ENCODE measurements around the gene TRMT2A.

- TF ChIP-seq POU6F1 (CRISPR knock-in tag; IDR thresholded peaks at IDR 0.05; ENCODE audit: borderline replicate concordance, low read depth) (no peak), ZNF70 (CRISPR knock-in tag; IDR thresholded peaks at IDR 0.05) (no peak), ARNTL (CRISPR knock-in tag; IDR thresholded peaks at IDR 0.05; ENCODE audit: borderline replicate concordance, low read depth) (no peak), PATZ1 (CRISPR knock-in tag; IDR thresholded peaks at IDR 0.05; ENCODE audit: borderline replicate concordance) (no peak), ESRRG (CRISPR knock-in tag; IDR thresholded peaks at IDR 0.05) (no peak), SNAI2 (CRISPR knock-in tag; IDR thresholded peaks at IDR 0.05) (no peak)
These were observed 23.4 kb downstream of the TRMT2A start for GRCh38 chr22:20093418-20094196.
